CD1c-positive myeloid dendritic cell (primary cell): ENCODE results near the gene INSIG1.

Source experiments
- DNase-seq: peaks from one replicate; pipeline ENCODE4 v3.0.0-alpha.2; 2016; ENCODE audit errors: extremely low spot score

Gene INSIG1

GRCh38 chr7:155285423-155285822 lies 12.3 kb upstream of the INSIG1 start:
- DNase-seq: no peak

- DNase-seq: peak; percentile 37
These were observed 11.8 kb upstream of the INSIG1 start for GRCh38 chr7:155285833-155286232.

- DNase-seq: no peak
These were observed 11.0 kb upstream of the INSIG1 start for GRCh38 chr7:155286686-155287085.

GRCh38 chr7:155287284-155287935 lies 10.3 kb upstream of the INSIG1 start:
- peak; percentile 75 for DNase-seq

- no peak for DNase-seq
These were observed 9.6 kb upstream of the INSIG1 start for GRCh38 chr7:155288055-155288454.

- no peak for DNase-seq
These were observed 8.6 kb upstream of the INSIG1 start for GRCh38 chr7:155289107-155289506.

- DNase-seq: no peak
These were observed 7.7 kb upstream of the INSIG1 start for GRCh38 chr7:155289949-155290501.

GRCh38 chr7:155291045-155291530 lies 6.6 kb upstream of the INSIG1 start:
- DNase-seq: peak; percentile 95

GRCh38 chr7:155291729-155292128 lies 5.9 kb upstream of the INSIG1 start:
- DNase-seq: no peak

GRCh38 chr7:155292680-155293226 lies 4.9 kb upstream of the INSIG1 start:
- no peak for DNase-seq

GRCh38 chr7:155293721-155294510 lies 3.8 kb upstream of the INSIG1 start:
- peak; percentile 94 for DNase-seq

GRCh38 chr7:155294511-155294778 lies 3.2 kb upstream of the INSIG1 start:
- DNase-seq: no peak

- no peak for DNase-seq
These were observed 2.2 kb upstream of the INSIG1 start for GRCh38 chr7:155295511-155295910.

- DNase-seq: no peak
These were observed 1.5 kb upstream of the INSIG1 start for GRCh38 chr7:155296006-155296787.

GRCh38 chr7:155296788-155297516 lies 726 bp upstream of the INSIG1 start:
- DNase-seq: peak; percentile 82

- peak; percentile 28 for DNase-seq
These were observed 683 bp downstream of the INSIG1 start for GRCh38 chr7:155298288-155298833.

GRCh38 chr7:155298834-155299534 lies 1.3 kb downstream of the INSIG1 start:
- DNase-seq: peak; percentile 98

- peak; percentile 42 for DNase-seq
These were observed 2.0 kb downstream of the INSIG1 start for GRCh38 chr7:155299535-155300202.

GRCh38 chr7:155300641-155301452 lies 3.2 kb downstream of the INSIG1 start:
- no peak for DNase-seq
